Stimulated activated CD4-positive, alpha-beta T cell treated with anti-CD3 and anti-CD28 coated beads, Interleukin-1b, Interleukin-23, amount 100 ng/mL, for 24 hours (primary cell): ENCODE results near the gene P2RX7.
A peak's percentile ranks its signal among the peaks of the same experiment; 100 is the strongest.
"Not testable (repeated sequence)": the region's sequence is repeated elsewhere in the genome, so short reads cannot be mapped to it uniquely, and the experiment has no call there.

Source experiments
- DNase-seq, 4 experiments: peaks; one replicate each; pipeline ENCODE4 v3.0.0-alpha.2; 2020; ENCODE audit warnings: low read depth in 4 of 4, low spot score in 1 of 4

The P2RX7 gene

DNA sequence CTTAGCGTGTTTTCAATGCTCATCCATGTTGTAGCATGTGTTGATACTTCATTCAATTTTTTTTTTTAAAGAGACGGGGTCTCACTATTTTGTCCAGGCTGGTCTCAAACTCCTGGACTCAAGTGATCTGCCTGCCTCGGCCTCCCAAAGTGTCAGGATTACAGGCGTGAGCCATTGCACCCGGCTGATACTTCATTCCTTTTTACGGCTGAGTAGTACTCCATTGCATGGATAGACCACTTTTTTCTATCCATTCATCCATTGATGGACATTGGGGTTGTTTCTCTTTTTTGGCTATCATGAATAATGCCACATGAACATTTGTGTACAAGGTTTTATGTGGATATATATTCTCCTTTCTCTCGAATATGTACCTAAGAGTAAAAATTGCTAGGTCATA, 1.2 kb downstream of the P2RX7 start:
- no peak for DNase-seq

DNA sequence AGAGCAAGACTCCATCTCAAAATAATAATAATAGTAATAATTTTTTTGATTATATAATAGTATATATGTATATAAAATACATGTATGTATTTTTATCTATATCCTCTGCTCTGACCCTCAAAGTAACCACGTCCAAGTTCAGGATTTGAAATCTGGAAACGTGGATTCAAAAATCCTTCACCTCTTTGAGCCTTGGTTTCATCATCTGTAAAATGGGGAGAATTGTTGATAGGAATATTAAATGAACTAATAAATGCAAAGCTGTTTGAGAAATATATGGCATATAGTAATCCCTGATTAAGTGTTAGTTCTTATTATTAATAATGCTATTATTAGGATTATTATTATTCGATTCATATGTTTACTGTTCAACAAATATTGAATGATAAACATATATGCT, 2.6 kb downstream of the P2RX7 start:
- DNase-seq = no peak

DNA sequence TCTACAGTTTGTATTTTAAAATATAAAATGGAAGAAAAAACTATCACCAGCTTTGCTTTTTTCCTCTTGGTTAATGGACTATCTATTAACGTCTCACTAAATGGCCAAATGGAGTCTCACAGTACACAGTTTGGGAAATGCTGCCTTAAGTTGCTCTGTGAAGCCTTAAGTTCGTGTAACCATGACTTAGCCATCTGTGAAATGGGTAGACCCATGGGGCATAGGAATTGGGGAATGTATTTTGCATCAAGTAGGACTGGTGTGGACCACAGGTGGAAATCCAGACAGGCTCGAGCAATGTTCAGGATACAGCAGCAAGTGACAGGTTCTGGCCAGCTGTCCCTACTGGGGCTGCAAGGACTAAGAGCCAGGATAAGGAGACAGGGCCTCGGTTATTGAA, 4.8 kb downstream of the P2RX7 start:
- DNase-seq = no peak

DNA sequence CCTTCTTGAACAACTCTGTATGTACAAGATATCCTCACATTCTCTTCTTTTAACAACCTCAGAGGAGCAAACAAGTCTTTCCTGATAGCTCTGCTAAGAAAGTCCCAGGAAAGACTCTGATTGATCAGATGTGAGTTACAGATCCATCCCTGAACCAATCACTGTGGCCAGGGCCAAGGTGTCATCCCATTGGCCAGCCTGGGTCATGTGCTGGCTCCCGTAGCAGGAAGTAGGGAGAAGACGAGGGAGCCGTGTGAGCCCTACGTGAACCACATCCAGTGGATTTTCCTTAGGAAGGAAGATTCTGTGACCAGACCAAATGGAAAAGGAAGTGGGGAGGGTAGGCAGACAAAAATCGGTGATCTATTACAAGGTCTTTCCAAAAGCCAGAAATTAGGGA, 5.6 kb downstream of the P2RX7 start:
- no peak for DNase-seq

DNA sequence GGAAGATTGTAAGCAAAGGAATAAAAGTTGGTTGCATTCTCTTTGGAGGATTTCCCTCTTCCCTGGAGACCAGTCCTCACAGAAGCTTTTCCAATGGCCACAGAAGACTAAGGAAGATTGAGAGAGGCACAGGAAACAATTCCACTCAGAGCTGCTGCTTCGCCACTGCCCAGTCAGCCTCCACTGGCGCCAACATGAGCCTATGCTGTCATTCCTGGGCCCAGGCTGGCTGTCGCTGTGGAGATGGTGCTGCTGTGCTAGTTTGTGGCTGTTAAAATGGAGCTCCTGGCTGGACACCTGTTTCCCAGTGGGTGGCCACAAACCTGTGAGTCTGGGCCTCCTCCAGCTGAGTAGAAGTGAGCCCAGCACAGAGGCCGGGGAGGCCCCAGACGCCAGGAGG, 6.6 kb downstream of the P2RX7 start:
- no peak for DNase-seq

DNA sequence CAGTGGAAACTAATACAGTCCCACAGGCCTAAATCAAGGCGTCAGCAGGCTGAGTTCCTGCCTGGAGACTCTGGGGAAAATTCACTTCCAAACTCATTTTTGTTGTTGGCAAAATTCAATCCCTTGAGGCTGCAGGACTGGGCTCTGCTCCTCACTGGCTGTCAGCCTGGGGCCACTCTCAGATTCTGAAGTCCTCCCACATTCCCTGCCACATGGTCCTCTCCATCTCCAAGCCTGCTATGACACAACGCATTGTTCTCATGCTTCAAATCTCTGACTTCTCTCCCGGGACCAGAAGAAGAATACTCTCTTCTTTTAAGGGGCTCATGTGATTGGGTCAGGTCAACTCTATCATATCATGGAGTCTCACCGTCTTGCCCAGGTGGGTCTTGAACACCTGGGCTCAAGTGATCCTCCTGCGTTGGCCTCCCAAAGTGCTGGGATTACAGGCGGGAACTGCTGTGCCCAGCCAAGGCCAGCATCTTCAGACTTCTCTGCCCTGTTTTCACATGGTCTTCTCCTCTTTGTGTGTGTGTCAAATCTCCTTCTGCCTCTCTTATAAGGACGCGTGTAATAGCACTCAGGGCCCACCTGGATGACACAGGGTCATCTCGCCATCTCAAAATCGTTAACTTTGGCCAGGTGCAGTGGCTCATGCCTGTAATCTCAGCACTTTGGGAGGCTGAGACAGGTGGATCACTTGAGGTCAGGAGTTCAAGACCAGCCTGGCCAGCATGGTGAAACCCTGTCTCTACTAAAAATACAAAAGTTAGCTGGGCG, 9.7 kb downstream of the P2RX7 start:
- DNase-seq = no peak

DNA sequence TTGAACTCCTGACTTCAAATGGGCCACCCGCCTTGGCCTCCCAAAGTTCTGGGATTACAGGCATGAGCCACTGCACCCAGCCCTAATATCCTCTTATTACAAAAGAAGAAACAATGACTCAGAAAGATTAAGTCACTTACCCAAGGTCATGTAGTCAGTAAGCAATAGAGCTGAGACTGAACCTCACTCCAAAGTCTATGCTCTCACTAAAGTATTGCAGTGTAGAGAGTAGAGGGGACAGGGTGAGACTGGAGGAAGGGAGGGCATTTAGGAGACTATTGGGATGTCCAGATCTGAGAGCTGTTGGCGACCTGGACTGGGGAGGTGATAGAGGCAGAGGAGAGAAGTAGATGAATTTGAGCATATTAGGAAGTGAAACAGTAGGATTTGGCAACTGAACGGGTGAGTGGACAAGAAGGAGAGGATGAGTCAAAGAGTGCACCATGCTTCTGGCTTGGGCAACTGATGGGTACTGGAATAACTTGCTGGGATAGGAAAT, 11.8 kb downstream of the P2RX7 start:
- DNase-seq = no peak

DNA sequence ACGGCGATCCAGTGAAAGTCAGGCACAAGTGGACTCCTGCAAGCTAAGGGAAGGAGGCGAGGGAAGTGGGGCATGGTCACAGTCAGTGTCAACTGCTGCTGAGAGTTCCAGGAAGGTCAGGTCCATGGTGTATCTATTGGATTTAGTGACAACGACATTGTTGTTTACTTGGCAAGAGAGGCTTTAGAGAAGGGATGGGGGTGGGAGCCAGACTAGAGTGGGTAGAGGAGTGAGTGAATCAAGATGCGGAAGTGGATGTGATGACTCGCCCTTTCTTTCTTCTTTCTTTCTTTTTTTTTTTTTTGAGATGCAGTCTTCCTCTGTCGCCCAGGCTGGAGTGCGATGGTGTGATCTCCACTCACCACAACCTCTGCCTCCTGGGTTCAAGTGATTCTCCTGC, 12.5 kb downstream of the P2RX7 start:
- peak in 1 of 4 experiments; percentile 21 for DNase-seq

DNA sequence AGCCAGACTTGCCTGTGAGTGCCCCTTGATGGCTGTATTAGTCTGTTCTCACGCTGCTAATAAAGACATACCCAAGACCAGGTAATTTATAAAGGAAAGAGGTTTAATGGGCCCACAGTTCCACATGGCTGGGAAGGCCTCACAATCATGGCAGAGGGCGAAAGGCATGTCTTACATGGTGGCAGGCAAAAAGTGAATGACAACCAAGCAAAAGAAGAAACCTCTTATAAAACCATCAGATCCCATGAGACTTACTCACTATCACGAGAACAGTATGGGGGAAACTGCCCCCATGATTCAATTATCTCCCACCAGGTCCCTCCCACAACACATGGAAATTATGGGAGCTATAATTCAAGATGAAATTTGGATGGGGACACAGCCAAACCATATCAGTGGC, 16.6 kb downstream of the P2RX7 start:
- DNase-seq = not testable (repeated sequence)

DNA sequence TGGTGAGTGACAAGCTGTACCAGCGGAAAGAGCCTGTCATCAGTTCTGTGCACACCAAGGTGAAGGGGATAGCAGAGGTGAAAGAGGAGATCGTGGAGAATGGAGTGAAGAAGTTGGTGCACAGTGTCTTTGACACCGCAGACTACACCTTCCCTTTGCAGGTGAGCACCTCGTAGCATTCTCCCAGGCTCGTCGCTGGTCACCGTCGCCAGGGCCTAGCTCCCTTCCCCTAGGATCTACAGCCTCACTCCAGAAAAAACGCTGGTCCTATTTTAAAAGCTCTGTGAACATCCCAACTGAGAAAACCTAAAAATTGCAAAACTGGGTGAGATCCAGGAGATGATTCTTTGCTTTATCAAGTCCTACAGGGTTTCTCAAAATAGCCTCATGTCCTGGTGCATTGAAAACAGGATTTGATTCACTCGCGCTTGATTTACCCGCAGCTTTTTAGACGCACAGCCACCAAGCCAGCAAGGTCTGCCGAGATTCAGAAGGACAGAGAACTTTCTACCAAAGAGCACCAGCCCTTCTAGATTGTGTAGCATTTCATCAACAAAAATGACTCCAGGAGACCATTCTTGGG, 22.2 kb downstream of the P2RX7 start:
- DNase-seq = no peak

DNA sequence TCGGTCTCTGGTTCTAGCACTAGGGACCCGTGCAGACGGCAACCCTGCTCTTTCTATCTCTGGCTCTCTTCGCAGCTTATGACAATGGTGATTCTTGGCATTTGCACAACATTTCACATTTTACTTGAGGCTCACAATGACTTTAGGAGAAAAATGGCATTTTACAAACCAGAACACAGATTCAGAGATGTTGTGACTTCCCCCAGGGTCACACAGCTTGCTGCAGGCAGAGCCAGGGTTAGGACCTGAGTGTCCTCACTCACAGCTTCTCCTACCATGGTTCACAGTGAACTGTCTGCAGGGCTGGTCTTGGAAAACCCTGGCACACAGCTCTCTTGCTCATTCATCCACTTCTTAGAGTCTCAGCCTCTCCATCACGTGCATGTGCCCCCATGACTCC, 23.7 kb downstream of the P2RX7 start:
- DNase-seq = no peak

DNA sequence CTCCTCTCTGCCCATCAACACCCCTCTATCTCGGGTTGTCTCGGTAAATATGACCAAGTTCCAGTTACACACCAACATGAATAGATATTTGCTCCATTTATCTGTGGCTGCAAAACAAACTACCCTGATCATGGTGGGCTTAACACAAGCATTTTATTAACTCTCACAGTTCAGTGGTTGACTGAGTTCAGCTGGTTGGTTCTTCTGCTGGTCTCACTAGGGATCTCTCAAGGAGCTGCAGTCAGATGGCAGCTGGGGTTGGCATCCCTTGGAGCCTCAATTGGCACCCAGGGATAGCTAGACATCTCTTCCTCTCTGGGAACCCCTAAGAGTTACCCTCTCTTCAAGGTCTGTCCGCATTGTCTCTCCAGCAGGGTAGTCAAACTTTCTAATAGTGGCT, 25.4 kb downstream of the P2RX7 start:
- no peak for DNase-seq

DNA sequence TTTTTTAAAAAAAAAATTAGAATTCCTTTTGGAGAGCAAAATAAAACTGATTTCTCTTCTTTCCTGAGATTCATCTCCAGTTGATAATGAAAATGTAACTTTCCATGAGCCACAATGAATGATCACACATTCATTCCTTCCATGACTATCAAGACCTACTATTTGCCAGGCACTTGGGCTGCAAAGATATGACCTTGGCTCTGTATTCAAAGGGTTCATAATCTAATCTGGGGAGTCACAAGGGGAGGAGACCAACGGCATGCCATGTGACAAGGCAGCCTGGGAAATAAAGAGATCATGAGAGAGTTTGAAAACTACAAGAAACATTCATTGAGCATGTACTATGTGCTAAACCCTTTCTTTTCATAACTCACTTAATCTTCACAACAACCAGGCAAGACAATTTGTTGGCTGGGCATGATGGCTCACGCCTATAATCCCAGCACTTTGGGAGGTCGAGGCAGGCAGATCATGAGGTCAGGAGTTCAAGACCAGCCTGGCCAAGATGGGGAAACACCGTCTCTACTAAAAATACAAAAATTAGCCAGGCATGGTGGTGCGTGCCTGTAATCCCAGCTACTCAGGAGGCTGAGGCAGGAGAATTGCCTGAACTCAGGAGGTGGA, 26.2 kb downstream of the P2RX7 start:
- DNase-seq = not testable (repeated sequence)

DNA sequence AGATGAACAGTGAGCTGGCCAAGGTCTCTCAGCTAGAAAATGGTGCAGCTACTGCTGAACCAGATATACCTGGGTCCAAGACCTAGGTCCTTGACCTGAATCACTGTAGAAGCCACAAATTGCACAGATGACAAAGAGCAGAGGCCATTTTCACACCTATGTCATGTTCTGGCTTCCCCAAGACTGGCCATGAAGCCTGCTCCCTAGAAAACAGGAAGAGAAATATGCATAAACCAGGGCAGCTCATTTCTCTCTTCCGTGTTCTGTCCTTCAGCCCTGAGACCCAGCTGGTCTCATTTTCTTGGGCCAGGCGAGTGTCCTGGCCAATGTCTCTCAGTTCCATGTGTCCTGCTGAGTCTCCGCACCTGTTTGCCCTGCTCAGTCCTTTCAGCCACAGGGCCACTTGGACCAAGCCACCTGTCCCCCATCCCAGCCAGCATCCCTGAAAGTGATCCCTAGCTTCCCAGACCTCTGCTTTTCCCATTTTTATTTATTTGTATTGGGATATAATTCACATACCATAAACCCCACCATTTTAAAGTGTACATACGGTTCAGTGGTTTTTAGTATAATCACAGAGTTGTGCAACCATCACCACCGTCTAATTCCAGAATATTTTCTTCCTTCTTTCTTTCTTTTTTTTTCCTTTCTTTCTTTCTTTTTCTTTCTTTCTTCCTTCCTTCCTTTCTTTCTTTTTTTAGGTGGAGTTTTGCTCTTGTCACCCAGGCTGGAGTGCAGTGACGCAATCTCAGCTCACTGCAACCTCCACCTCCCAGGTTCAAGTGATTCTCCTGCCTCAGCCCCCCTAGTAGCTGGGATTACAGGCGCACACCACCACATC, 27.0 kb downstream of the P2RX7 start:
- no peak for DNase-seq

DNA sequence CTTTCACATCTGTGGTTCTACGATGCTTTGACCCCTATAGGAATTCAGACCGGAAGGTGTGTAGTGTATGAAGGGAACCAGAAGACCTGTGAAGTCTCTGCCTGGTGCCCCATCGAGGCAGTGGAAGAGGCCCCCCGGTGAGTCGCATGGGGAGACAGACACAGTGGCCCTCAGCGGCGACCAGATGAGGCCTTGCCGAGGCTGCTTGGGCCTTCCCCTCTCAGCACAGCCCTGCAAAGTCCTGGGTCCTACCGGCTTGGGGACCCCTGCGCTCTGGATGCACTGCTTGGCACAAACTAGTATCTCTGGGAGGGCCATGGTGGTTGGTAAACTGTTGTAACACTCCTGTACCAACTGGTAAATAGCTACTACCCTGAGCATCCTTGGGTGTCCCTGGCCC, 29.7 kb downstream of the P2RX7 start:
- no peak for DNase-seq

DNA sequence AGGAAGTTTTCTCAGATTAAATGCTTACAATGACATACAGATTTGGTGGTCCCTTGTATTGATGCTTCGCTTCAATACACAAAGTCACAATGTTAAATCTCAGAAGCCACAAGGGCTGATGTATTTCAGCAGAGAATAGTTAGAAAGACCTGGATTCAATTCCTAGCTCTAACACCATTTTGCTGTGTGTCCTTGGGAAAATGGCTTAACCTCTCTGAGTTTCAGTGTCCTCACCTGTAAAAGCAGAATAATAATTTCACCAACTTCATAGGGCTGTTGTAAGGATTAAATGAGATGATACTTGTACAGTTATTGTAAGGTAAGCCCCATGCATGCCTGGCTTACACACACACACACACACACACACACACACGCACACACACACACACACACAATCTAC, 30.3 kb downstream of the P2RX7 start:
- no peak for DNase-seq

DNA sequence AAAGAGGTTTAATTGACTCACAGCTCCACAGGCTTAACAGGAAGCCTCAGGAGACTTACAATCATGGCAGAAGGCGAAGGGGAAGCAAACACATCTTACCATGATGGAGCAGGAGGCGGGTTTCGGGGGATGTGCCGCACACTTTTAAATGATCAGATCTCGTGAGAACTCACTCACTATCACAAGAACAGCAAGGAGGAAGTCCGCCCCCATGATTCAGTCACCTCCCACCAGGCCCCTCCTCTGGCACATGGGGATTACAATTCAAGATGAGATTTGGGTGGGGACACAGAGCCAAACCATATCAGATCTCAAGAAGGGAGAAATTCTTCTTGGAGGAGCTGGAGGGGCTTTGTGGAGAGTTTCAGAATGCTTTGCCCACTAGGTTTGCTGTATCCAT, 32.2 kb downstream of the P2RX7 start:
- not testable (repeated sequence) for DNase-seq

DNA sequence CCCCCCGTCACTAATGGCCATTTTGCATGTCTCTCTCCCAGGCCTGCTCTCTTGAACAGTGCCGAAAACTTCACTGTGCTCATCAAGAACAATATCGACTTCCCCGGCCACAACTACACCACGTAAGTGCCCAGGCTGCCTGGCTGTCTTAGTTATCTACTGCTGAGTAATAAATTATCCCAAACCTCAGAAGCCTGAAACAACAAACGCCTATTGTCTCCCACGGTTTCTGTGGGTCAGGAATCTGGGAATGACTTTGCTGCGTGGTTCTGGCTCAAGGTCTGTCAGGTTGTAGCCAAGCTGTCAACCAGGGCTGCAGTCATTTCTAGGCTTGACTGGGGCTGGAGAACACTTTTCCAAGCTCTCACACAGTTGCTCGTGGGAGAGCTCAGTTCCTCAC, 32.6 kb downstream of the P2RX7 start:
- DNase-seq = no peak

DNA sequence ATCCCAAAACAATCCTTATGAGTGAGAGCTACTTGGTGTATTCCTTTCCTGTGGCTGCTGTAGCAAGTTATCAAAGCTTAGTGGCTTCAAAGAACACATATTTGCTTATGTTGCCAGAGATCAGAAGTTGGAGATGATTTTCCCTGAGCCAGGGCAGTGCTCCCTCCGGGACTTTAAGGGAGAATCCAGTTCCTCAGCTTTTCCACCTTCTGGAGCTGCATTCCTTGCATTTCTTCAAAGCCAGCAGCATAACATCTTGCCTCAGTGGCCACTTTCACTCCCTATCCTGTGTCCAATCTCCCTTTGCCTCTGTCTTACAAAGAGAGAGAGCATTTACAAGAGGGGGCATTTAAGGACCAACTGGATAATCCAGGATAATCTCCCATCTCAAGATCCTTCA, 33.7 kb downstream of the P2RX7 start:
- DNase-seq = no peak

DNA sequence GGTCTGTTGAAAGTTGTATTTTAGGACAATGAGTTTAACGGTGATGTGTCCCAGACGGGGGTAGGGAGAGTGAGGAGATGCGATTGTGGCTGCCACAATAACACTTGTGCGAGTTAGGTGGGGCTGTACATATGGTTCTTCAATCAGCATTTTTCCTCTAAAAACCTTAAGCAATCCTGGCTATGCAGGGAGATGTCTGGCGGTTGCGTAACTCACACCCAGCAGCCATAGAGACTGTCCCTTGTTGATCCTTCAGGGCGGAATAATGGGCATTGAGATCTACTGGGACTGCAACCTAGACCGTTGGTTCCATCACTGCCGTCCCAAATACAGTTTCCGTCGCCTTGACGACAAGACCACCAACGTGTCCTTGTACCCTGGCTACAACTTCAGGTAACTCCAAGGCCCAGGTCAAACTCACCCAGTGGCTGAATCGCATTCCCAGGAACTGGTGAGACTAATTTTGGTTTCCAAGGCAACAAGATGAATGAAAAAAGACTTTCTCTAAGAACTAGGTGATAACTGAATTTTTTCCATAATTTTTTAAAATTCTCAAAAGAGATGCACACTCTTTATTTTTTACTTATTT, 34.6 kb downstream of the P2RX7 start:
- no peak for DNase-seq

DNA sequence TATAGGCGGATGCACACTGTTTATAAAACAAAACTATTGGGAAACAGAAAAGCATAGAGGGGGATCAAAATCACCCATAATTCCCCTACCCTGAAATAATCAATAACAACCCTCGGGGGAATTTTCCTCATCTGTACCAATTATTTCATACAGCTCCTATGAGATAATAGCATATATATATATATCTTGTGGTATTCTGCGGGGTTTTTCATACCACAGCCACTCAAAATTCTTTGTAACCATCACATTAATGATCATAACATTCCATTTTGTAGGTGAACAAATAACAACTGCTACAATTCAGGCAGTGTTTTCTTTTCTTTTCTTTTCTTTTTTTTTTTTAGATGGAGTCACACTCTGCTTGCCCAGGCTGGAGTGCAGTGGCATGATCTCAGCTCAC, 35.3 kb downstream of the P2RX7 start:
- DNase-seq = no peak
